NCI-H1105 (cell line): ENCODE measurements around the gene FCN2.
"Not testable (repeated sequence)": the region's sequence is repeated elsewhere in the genome, so short reads cannot be mapped to it uniquely, and the experiment has no call there.

Experiments used
- DNase-seq: peaks from one replicate; lab custom pipeline; 2025; lab: John Stamatoyannopoulos, UW

FCN2 gene

DNA sequence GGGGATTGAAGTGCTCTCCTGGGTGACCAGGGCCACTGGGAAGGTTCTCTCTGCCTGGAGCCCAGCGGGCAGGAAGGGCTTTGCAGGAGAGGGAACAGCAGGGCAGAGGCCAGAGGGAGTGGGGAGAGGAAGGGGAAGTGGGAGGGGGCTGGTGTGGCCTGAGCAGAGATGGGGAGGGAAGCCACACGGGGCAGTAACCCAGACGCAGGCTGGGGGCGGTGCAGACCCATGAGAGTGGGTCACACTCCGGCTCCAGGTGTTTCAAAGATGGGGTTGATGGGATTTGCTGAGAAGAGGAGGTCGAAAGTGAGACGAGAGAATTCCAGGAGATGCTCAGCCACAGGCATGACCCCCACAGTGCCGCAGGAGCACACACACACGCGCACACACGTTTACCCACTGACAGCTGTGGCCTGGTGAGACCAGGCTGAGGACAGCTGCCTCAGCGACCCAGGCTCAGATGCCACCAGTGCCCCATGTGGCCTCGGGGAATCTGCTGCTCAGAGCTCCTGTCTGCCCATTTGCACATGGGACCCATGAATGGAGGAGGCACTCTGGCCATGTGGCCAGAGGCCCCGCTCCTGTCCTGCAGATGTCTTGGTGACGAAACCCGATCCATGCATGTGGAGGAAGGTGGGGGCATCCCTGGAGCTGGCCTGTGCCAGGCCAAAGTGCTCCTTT, 32.7 kb upstream of the FCN2 start:
- DNase-seq, result no peak

DNA sequence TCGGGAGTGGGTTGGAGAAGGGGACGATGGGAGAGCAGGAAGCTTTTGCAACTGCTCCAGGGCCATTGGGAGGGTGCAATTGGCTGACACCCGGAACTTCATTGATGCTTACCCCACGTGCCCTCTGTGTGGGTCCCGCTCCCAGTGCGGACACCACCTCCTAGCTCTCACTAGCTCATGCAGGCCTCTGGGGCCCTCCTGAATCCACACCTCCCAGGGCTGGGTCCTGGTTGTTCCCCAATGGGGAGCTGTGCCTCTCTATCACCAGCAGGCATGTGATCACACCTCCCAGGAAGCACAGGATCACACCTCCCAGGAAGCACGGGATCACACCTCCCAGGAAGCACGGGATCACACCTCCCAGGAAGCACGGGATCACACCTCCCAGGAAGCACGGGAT, 32.1 kb upstream of the FCN2 start:
- DNase-seq, result no peak

DNA sequence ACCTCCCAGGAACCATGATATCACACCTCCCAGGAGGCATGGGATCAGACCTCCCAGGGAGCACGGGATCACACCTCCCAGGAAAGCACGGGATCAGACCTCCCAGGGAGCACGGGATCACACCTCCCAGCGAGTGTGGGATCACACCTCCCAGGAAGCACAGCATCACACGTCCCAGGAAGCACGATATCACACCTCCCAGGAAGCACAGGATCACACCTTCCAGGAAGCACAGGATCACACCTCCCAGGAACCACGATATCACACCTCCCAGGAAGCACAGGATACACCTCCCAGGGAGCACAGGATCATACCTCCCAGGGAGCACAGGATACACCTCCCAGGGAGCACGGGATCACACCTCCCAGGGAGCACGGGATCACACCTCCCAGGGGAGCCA, 30.0 kb upstream of the FCN2 start:
- DNase-seq, result no peak

DNA sequence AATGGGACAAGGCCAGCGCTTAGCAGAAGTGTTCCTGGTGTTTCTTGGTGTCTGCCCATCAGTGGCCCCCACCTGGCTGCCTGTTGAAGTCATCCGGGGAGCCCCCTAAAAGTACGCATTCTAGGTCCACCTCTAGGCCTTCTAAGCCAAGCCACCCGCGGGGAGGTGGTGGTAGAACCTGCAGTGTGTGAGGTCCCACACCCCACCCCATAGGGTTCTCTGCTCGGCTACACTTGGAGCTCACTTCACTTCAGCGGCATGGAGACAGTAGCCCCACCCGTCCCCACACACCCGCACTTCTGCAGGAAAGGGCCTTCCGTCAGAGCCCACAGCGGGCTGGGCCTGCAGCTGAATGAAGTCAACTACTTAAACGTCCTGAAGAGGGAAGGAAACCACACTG, 29.6 kb upstream of the FCN2 start:
- no peak for DNase-seq

DNA sequence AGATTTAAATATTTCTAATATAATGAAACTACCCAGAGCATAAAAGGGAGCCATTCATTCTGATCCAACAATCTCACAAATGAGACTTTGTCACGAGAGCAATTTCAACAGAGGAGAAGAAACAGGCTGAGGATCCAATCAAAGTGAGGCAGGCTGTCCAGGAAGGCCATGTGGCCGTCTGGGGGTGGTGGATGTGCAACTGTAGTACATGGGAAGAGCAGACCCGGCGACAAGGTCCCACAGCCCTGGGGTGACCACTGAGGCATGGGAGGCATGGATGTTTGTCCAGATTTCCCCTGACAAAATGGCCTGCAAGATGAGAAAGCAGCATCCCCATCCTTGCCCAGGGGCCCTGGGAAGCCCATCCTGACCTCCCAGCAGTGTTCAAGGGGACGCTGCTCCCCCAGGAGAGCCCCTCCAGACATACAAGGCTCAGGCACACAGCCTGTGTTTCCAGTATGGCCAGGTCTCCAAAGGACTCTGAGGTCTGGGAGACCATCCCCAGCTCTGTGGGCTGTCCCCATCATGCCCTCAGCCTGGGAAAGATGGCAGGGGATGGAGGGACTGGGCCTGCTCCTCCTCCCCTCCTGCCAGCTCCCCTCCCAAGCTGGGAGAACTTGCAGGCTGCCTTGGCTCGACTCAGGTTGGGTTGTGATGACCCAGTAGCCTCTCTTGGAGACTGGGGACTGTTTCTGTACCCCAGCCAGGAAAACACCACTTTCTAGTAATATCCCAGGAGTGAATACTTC, 27.5 kb upstream of the FCN2 start:
- no peak for DNase-seq

DNA sequence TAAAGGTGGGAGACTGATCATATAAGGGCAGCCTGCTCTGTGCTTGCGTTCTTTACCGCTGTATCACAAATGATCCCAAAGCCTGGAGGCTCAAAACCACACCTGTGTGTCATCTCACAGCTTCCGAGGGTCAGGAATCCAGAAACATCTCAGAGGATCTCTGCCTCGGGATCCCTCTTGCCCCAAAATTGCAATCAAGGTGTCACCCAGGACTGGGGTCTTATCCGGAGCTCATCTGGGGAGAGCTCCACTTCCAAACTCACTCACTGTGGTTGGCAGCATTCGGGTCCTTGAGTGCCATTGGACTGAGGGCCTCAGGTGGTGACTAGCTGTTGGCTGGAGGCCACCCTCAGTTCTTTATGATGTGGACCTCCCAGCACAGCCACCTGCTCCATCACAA, 26.7 kb upstream of the FCN2 start:
- no peak for DNase-seq

- no peak for DNase-seq
These were observed 26.0 kb upstream of the FCN2 start for GRCh38 chr9:134854541-134854981.

GRCh38 chr9:134855231-134855899, 25.2 kb upstream of the FCN2 start:
- DNase-seq, result no peak

GRCh38 chr9:134855900-134856377, 24.7 kb upstream of the FCN2 start:
- DNase-seq, result no peak

GRCh38 chr9:134857451-134857850, 23.2 kb upstream of the FCN2 start:
- DNase-seq, result not testable (repeated sequence)

GRCh38 chr9:134858051-134858841, 22.4 kb upstream of the FCN2 start:
- DNase-seq, result no peak

- no peak for DNase-seq
These were observed 20.1 kb upstream of the FCN2 start for GRCh38 chr9:134860510-134860909.

GRCh38 chr9:134861595-134862334, 18.8 kb upstream of the FCN2 start:
- DNase-seq, result no peak

GRCh38 chr9:134863306-134863902, 17.2 kb upstream of the FCN2 start:
- DNase-seq, result no peak

DNA sequence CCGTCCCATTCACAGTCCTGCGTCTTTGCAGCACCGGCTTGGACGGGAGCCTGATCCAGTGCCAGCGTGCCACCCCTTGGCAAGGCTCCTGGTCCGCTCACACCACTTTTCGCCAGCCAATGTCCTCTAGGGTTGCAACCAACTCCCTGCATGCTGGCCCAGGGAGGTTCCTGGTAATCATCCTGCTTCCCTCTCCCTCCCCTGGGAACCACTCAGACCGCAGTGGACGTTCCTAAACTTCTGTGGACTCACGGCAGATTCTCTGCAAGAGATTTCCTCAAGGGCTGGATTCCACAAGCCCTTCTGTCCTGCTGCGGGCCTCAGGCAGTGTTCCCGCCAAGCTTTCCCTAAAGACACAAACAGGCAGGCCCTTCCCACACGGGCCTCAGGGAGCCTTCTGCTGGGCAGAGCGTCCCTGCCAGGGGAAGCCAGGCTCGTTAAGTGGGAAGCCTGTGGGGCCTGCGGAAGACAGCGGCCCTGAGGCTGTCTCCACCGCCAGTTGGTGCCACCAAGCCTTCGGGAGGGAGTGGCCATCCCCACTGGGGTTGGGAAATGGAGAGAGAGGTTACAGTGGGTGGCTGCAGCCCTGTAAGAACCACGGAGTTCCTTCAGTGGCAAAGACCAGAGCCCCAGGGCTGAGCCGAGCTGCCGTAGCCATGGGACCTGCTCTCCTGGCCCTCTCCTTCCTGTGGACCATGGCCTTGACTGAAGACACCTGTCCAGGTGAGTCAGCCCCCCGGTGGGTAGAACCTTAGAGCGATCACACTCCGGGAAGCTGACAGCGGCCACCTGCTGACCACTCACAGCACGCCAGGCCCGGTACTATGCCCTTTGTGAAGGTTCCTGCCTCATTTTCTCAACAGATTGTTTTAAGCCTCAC, 16.4 kb upstream of the FCN2 start:
- no peak for DNase-seq

GRCh38 chr9:134864821-134865190, 15.8 kb upstream of the FCN2 start:
- no peak for DNase-seq

GRCh38 chr9:134867917-134868750, 12.5 kb upstream of the FCN2 start:
- no peak for DNase-seq

DNA sequence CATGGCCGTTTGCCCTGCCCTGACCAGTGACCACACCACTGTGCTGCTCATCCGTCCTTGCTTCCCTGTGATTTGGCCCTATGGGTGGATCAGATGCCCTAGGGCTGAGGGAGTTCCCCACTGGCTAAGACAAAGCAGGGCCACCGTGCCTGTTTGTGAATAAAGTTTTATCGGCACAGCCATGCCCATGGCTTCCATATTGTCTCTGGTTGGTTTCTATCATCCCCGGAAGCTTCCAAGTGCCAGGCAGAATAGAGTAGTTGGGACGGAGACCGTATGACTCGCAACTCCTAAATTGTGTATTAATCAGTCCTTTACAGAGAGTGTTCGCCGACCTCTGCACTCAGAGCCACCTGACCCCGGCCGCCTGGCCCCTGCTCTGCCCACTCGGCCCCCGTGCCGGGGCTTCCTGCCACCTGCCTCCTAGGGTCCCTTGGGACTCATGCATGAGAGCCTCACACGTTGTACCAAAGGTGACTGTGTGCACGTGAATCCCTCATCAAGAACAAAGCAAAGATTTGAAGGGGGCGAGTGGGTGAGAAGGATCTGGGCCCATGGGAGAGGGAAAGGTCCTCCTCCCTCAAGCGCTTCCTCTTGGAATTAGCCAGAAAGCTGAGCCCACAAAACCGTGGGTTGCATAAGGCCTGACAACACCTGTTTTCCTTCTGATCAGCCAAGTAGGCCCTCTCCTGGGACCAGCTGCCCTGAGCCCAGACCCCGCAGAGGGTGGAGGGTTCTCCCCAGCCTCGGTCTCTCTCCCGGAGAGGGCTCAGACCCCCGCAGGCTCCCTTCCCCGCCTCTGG, 11.7 kb upstream of the FCN2 start:
- no peak for DNase-seq
